Activated B cell treated with CpG ODN at 0.5 μM for 24 hours (primary cell): Measurements from ENCODE around the gene MEG3. TPM values are rescaled to one million over a fixed set of nuclear protein-coding genes. Genes with fewer than 3 reads are reported as not detected.

ENCODE experiments used
- ATAC-seq: fragments of 200-7000 bp; cut with Tn5 transposase; one replicate; pipeline ENCODE4 v1.10.0; 2021; ENCODE audit warnings: low read depth, mild to moderate bottlenecking, moderate library complexity
- CTCF ChIA-PET: fragments of 350-600 bp; sonication (Branson Sonifier 250); formaldehyde crosslinking; loops from one replicate; lab custom pipeline; 2021; ENCODE audit warnings: antibody characterized with exemption; lab: Charles Lee
- POLR2A ChIA-PET: fragments of 350-600 bp; sonication (Branson Sonifier 250); formaldehyde crosslinking; loops from one replicate; lab custom pipeline; 2021; ENCODE audit warnings: antibody characterized with exemption; lab: Charles Lee
- DNase-seq: peaks from one replicate; pipeline ENCODE4 v3.0.0; 2022
- H3K27ac Mint-ChIP-seq: one replicate; pipeline ENCODE4 v1.8.0; 2020; ENCODE audit warnings: mixed read lengths
- H3K27me3 Mint-ChIP-seq: one replicate; pipeline ENCODE4 v1.8.0; 2021; ENCODE audit warnings: mixed read lengths
- H3K36me3 Mint-ChIP-seq: one replicate; pipeline ENCODE4 v1.8.0; 2021; ENCODE audit warnings: low read depth, mixed read lengths
- H3K4me1 Mint-ChIP-seq: one replicate; pipeline ENCODE4 v1.8.0; 2021; ENCODE audit warnings: mixed read lengths
- H3K4me3 Mint-ChIP-seq: one replicate; pipeline ENCODE4 v1.8.0; 2020; ENCODE audit warnings: mild to moderate bottlenecking, mixed read lengths
- H3K9me3 Mint-ChIP-seq: one replicate; pipeline ENCODE4 v1.8.0; 2020; ENCODE audit warnings: mixed read lengths
- CTCF ChIP-seq: fragments of 200-600 bp; IDR thresholded peaks from one replicate; pipeline ENCODE4 v1.8.0; 2022; ENCODE audit warnings: antibody characterized with exemption, mild to moderate bottlenecking
- intact Hi-C: fragments of 100-400 bp; cut with micrococcal nuclease; formaldehyde crosslinking; loops from one replicate; pipeline ENCODE4 v1.15.1; 2024
- total RNA-seq: library from RNA; stranded (reverse); gene quantifications from 2 replicates; pipeline ENCODE4 v1.2.3, GENCODE V29; 2022

Gene MEG3
- total RNA-seq, 1 donor from 2014 or later, result not detected

GRCh38 chr14:100778526-100778882 lies 47.4 kb upstream of the MEG3 start:
- Mint-ChIP-seq H3K36me3 (no peaks in the 10 kb centered on the region), H3K4me1 (no peaks in the 10 kb centered on the region), H3K9me3 (no peaks in the 10 kb centered on the region), H3K27me3 (no peaks in the 10 kb centered on the region), H3K4me3 (no peak overlapping the region), H3K27ac (no peak overlapping the region)
- DNase-seq (no peak), ATAC-seq (no peak)
- CTCF ChIA-PET, result no interaction called here
- POLR2A ChIA-PET, result no interaction called here
- TF ChIP-seq CTCF, result no peak
- intact Hi-C loops, result no loop called here

GRCh38 chr14:100778951-100779690 lies 46.8 kb upstream of the MEG3 start:
- TF ChIP-seq CTCF, result no peak
- intact Hi-C loops, result no loop called here
- CTCF ChIA-PET, result no interaction called here
- ATAC-seq (no peak), DNase-seq (no peak)
- Mint-ChIP-seq H3K27ac (no peak overlapping the region), H3K9me3 (no peaks in the 10 kb centered on the region), H3K36me3 (no peaks in the 10 kb centered on the region), H3K4me3 (no peak overlapping the region), H3K4me1 (no peaks in the 10 kb centered on the region), H3K27me3 (no peaks in the 10 kb centered on the region)
- POLR2A ChIA-PET, result no interaction called here

GRCh38 chr14:100779691-100780080 lies 46.2 kb upstream of the MEG3 start:
- DNase-seq (no peak), ATAC-seq (no peak)
- POLR2A ChIA-PET, result no interaction called here
- no peaks in the 10 kb centered on the region for H3K9me3 Mint-ChIP-seq
- intact Hi-C loops, result no loop called here
- no peak overlapping the region for H3K4me3 Mint-ChIP-seq
- no peak overlapping the region for H3K27ac Mint-ChIP-seq
- no peaks in the 10 kb centered on the region for H3K4me1 Mint-ChIP-seq
- no peaks in the 10 kb centered on the region for H3K27me3 Mint-ChIP-seq
- CTCF ChIA-PET, result no interaction called here
- TF ChIP-seq CTCF, result no peak
- H3K36me3 Mint-ChIP-seq, result no peaks in the 10 kb centered on the region

GRCh38 chr14:100780246-100780645 lies 45.7 kb upstream of the MEG3 start:
- H3K4me1 Mint-ChIP-seq, result no peaks in the 10 kb centered on the region
- no peaks in the 10 kb centered on the region for H3K27me3 Mint-ChIP-seq
- DNase-seq (no peak), ATAC-seq (no peak)
- H3K4me3 Mint-ChIP-seq, result no peak overlapping the region
- H3K27ac Mint-ChIP-seq, result no peak overlapping the region
- H3K9me3 Mint-ChIP-seq, result no peaks in the 10 kb centered on the region
- TF ChIP-seq CTCF, result no peak
- ChIA-PET CTCF (no interaction called here), POLR2A (no interaction called here)
- no peaks in the 10 kb centered on the region for H3K36me3 Mint-ChIP-seq
- intact Hi-C loops, result no loop called here

- DNase-seq (no peak), ATAC-seq (no peak)
- H3K9me3 Mint-ChIP-seq, result no peaks in the 10 kb centered on the region
- H3K27ac Mint-ChIP-seq, result no peak overlapping the region
- H3K4me3 Mint-ChIP-seq, result no peak overlapping the region
- H3K27me3 Mint-ChIP-seq, result no peaks in the 10 kb centered on the region
- H3K36me3 Mint-ChIP-seq, result no peaks in the 10 kb centered on the region
- ChIA-PET CTCF (no interaction called here), POLR2A (no interaction called here)
- no peak for TF ChIP-seq CTCF
- H3K4me1 Mint-ChIP-seq, result no peaks in the 10 kb centered on the region
- intact Hi-C loops, result no loop called here
These were observed 45.1 kb upstream of the MEG3 start for GRCh38 chr14:100780646-100781355.
